Lower leg skin (tissue), 3 donors: Measurements from ENCODE around the gene MX1.

ENCODE experiments used
- CTCF ChIP-seq, 3 donors: fragments of 450-650 bp; IDR thresholded peaks; one replicate each; pipeline ENCODE4 v1.5.1; 2016; ENCODE audit warnings: antibody characterized with exemption in 3 of 3, mild to moderate bottlenecking in 3 of 3, moderate library complexity in 2 of 3
- POLR2A ChIP-seq, 2 donors: fragments of 450-650 bp; IDR thresholded peaks; one replicate each; pipeline ENCODE4 v1.6.1; 2016 to 2017; ENCODE audit warnings: antibody characterized with exemption in 2 of 2, mild to moderate bottlenecking in 1 of 2, moderate library complexity in 1 of 2

DNA sequence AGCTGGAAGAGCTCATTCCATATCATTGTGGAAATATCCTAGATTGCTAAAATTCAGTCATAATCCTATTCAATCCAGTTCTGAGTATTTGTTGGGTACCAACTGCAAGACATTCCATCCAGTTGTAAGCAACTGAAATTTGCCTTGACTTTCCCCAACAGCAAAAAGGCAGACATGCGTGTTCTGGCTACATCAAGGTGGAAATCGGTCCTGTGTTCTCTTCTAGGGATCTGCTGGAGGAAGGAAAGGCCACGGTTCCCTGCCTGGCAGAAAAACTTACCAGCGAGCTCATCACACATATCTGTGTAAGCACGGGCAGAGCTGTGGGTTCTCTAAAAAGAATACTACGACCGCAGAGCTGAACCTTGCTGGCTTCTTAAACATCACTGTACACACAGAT lies 17.5 kb downstream of the MX1 start:
- TF ChIP-seq CTCF (IDR thresholded peaks at IDR 0.05): no peak
- TF ChIP-seq POLR2A (IDR thresholded peaks at IDR 0.05): no peak
